NCI-H510A (cell line): Measurements from ENCODE around the gene TINAG.

ENCODE experiments used
- DNase-seq: peaks from one replicate; lab custom pipeline; 2025; lab: John Stamatoyannopoulos, UW

Gene TINAG

DNA sequence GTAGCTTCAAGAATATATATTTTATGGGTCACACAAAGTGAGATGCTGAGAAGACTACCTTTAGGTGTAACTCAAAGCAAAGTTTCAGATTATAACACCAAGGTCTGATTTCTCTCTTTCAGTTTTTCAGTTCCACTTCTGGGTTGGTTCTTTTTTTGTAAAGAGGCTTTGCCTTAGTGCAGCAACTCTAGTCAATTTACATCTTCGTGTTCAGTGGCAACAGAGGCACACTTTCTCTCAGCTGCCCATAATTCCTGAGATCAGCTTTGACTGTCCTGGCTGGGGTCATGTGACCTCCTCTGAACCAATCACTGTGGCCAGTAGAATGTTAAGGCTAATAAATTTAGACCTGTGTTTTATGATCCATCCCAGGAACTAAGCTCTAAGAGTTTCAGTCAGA lies 120.2 kb downstream of the TINAG start:
- DNase-seq: no peak

DNA sequence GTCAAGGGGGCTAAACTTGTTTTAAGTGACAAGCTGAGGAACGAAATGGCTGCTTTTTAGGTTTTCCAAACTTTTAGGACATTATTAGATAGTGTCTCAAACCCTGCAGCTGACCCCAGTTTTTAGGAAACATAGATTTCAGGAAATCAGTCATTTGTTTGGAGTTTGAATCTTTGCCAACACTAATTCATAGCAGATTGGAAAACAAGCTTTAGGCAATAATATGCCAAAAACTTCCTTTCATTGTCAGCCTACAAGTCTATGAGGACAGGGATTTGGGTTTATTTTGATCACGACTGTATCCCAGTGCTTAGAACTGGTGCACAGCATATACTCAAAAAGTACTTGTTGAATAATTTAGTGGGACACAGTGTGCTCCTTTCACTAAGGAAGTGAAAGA lies 123.2 kb downstream of the TINAG start:
- DNase-seq: no peak
